PC-3 (cell line): ENCODE results near the gene SMR3B. TPM values are rescaled to one million over a fixed set of nuclear protein-coding genes. Genes with fewer than 3 reads are reported as not detected.

Experiments used
- ATAC-seq: fragments of 200-7000 bp; cut with Tn5 transposase; 2 replicates; pipeline ENCODE4 v1.9.1; 2020; ENCODE audit warnings: mild to moderate bottlenecking, moderate library complexity
- BruUV-seq: library from RNA; stranded (reverse); fragments of 400-500 nt; replicated peaks from 2 replicates; lab custom pipeline; 2021; lab: Mats Ljungman, UMichigan
- CTCF ChIA-PET: fragments of 300-600 bp; sonication (Branson Sonifier 250); formaldehyde crosslinking; loops from one replicate; lab custom pipeline; 2022; ENCODE audit warnings: antibody characterized with exemption; lab: Charles Lee
- POLR2A ChIA-PET: fragments of 300-600 bp; sonication (Branson Sonifier 250); formaldehyde crosslinking; loops from one replicate; lab custom pipeline; 2022; ENCODE audit warnings: antibody characterized with exemption; ENCODE audit not compliant: unreplicated experiment; lab: Charles Lee
- DNase-seq: peaks from one replicate; pipeline ENCODE4 v3.0.0-alpha.2; 2015
- H2AFZ ChIP-seq: fragments of 300-600 bp; sonication (generic); 2 replicates; pipeline ENCODE4 v1.6.0; 2016; ENCODE audit warnings: antibody characterized with exemption, low read length
- H3F3A ChIP-seq: fragments of 300-600 bp; sonication (generic); one replicate; pipeline ENCODE4 v1.6.0; 2017; ENCODE audit warnings: antibody characterized with exemption, low read length, control low read depth, mild to moderate bottlenecking; ENCODE audit not compliant: unreplicated experiment
- H3K27ac ChIP-seq: fragments of 300-600 bp; sonication (generic); 2 replicates; pipeline ENCODE4 v1.5.1; 2016; ENCODE audit warnings: mild to moderate bottlenecking, low read length
- H3K27me3 ChIP-seq: fragments of 300-600 bp; sonication (generic); 2 replicates; pipeline ENCODE4 v1.6.1; 2016; ENCODE audit warnings: low read length, mixed read lengths
- H3K36me3 ChIP-seq: fragments of 300-600 bp; sonication (generic); 2 replicates; pipeline ENCODE4 v1.6.1; 2016; ENCODE audit warnings: low read depth, mixed run types, low read length, mixed read lengths
- H3K4me1 ChIP-seq: fragments of 300-600 bp; sonication (generic); 2 replicates; pipeline ENCODE4 v1.5.1; 2016; ENCODE audit warnings: low read length; ENCODE audit not compliant: insufficient read depth
- H3K4me2 ChIP-seq: fragments of 300-600 bp; sonication (generic); 2 replicates; pipeline ENCODE4 v1.6.0; 2016; ENCODE audit warnings: low read length
- H3K4me3 ChIP-seq: fragments of 300-600 bp; sonication (generic); 2 replicates; pipeline ENCODE4 v1.5.1; 2016; ENCODE audit warnings: mild to moderate bottlenecking, low read length, mixed read lengths
- H3K79me2 ChIP-seq: fragments of 300-600 bp; sonication (generic); 2 replicates; pipeline ENCODE4 v1.6.1; 2017; ENCODE audit warnings: low read length, mixed read lengths
- H3K9ac ChIP-seq: fragments of 300-600 bp; sonication (generic); 2 replicates; pipeline ENCODE4 v1.6.0; 2016; ENCODE audit warnings: mild to moderate bottlenecking, low read length
- H3K9me2 ChIP-seq: fragments of 300-600 bp; sonication (generic); replicated peaks from 2 replicates; pipeline ENCODE4 v1.6.1; 2016; ENCODE audit warnings: mixed run types, low read length, mixed read lengths
- H3K9me3 ChIP-seq: fragments of 300-600 bp; sonication (generic); 2 replicates; pipeline ENCODE4 v1.6.1; 2016; ENCODE audit warnings: low read length, mixed read lengths
- H4K20me1 ChIP-seq: fragments of 300-600 bp; sonication (generic); 2 replicates; pipeline ENCODE4 v1.6.1; 2016; ENCODE audit warnings: low read length, mixed read lengths
- CTCF ChIP-seq: fragments of 300-600 bp; sonication (generic); conservative IDR thresholded peaks from 2 replicates; pipeline ENCODE4 v1.5.1; 2017; ENCODE audit warnings: antibody characterized with exemption, low read depth, mild to moderate bottlenecking, low read length
- EZH2 ChIP-seq: fragments of 300-600 bp; sonication (generic); IDR thresholded peaks from one replicate; pipeline ENCODE4 v1.6.1; 2017; ENCODE audit warnings: antibody characterized with exemption, mild to moderate bottlenecking, low read length; ENCODE audit not compliant: unreplicated experiment
- EZH2phosphoT487 ChIP-seq: fragments of 300-600 bp; sonication (generic); IDR thresholded peaks from 2 replicates; pipeline ENCODE4 v1.6.1; 2018; ENCODE audit warnings: mild to moderate bottlenecking, antibody characterized with exemption, low read length, borderline replicate concordance
- intact Hi-C: fragments of 100-400 bp; cut with micrococcal nuclease; formaldehyde crosslinking; loops from 2 replicates; pipeline ENCODE4 v1.9.0; 2023
- total RNA-seq: library from RNA; depleted of rRNA; stranded (reverse); fragments of >200 nt; gene quantifications from 2 replicates; pipeline ENCODE4 v1.2.3, GENCODE V29; 2014

SMR3B gene
- total RNA-seq, 1 experiment from 2014 or later = not detected

DNA sequence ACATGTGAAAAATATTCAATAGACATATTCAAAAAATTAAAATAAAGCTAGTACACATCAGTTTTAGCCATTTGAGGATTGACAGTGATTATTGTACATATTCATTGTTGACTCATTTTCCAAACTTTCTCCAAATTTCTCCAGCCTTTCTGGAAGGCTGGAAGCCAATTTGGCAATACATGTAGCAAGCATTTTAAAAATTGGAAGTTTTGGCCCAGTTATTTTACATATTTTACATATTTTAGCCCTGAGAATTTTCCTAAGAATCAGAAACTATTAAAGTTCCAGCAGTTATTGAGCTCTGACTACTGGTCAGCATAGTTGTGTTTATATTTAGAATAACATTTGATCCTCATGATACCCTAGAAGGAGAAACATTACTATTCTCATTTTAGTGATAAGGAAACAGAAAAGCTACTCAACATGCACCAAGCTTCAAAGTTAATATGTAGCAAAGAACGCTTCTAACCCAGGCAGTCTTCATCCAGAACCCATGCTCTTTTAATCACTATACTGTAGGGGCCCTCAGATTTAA lies 45.0 kb upstream of the SMR3B start:
- H4K20me1 ChIP-seq = no peaks in the 10 kb centered on the region
- H3K4me3 ChIP-seq = no peak overlapping the region
- H3K27me3 ChIP-seq = peaks cover 50% of the 10 kb centered on the region
- no peak overlapping the region for H2AFZ ChIP-seq
- no peak for TF ChIP-seq CTCF
- TF ChIP-seq EZH2 = no peak
- no peak for TF ChIP-seq EZH2phosphoT487
- no peak overlapping the region for H3K4me2 ChIP-seq
- POLR2A ChIA-PET = interaction anchor here (0.6 kb wide), 1 partner anchor 27 kb away, joined by 5 read pairs; no protein-coding TSS in a partner anchor
- ATAC-seq = no peak
- no peaks in the 10 kb centered on the region for H3K4me1 ChIP-seq
- no peaks in the 10 kb centered on the region for H3K9me3 ChIP-seq
- H3K36me3 ChIP-seq = no peaks in the 10 kb centered on the region
- no peak for DNase-seq
- no TSS peak for BruUV-seq
- H3K79me2 ChIP-seq = no peaks in the 10 kb centered on the region
- intact Hi-C loops = no loop called here
- H3K9ac ChIP-seq = no peak overlapping the region
- CTCF ChIA-PET = no interaction called here
- H3F3A ChIP-seq = no peaks in the 10 kb centered on the region
- H3K27ac ChIP-seq = no peak overlapping the region
- H3K9me2 ChIP-seq = no peaks in the 10 kb centered on the region

- no peak for ATAC-seq
- TF ChIP-seq EZH2phosphoT487 = no peak
- no peak for TF ChIP-seq EZH2
- TF ChIP-seq CTCF = no peak
- no peaks in the 10 kb centered on the region for H3K79me2 ChIP-seq
- no peak overlapping the region for H2AFZ ChIP-seq
- no peaks in the 10 kb centered on the region for H3F3A ChIP-seq
- no peaks in the 10 kb centered on the region for H3K9me3 ChIP-seq
- H4K20me1 ChIP-seq = no peaks in the 10 kb centered on the region
- no peak for DNase-seq
- no peaks in the 10 kb centered on the region for H3K4me1 ChIP-seq
- H3K9ac ChIP-seq = no peak overlapping the region
- no peak overlapping the region for H3K4me2 ChIP-seq
- H3K27me3 ChIP-seq = peaks cover 44% of the 10 kb centered on the region
- no peak overlapping the region for H3K4me3 ChIP-seq
- BruUV-seq = no TSS peak
- CTCF ChIA-PET = no interaction called here
- H3K36me3 ChIP-seq = no peaks in the 10 kb centered on the region
- H3K9me2 ChIP-seq = no peaks in the 10 kb centered on the region
- intact Hi-C loops = no loop called here
- H3K27ac ChIP-seq = no peak overlapping the region
- POLR2A ChIA-PET = no interaction called here
Measured at GRCh38 chr4:70356185-70356584, 26.7 kb upstream of the SMR3B start.

GRCh38 chr4:70359115-70359661 lies 23.7 kb upstream of the SMR3B start:
- no peak for ATAC-seq
- H3K79me2 ChIP-seq = no peaks in the 10 kb centered on the region
- H3K4me3 ChIP-seq = no peak overlapping the region
- no peaks in the 10 kb centered on the region for H3K36me3 ChIP-seq
- no peak overlapping the region for H2AFZ ChIP-seq
- H3K27me3 ChIP-seq = peaks cover 45% of the 10 kb centered on the region
- no peak for TF ChIP-seq EZH2
- no peak for TF ChIP-seq CTCF
- no peak for TF ChIP-seq EZH2phosphoT487
- H3K9ac ChIP-seq = no peak overlapping the region
- H3K4me1 ChIP-seq = no peaks in the 10 kb centered on the region
- CTCF ChIA-PET = no interaction called here
- intact Hi-C loops = no loop called here
- DNase-seq = no peak
- no peaks in the 10 kb centered on the region for H3K9me2 ChIP-seq
- POLR2A ChIA-PET = no interaction called here
- no peak overlapping the region for H3K27ac ChIP-seq
- H3K9me3 ChIP-seq = no peaks in the 10 kb centered on the region
- no peak overlapping the region for H3K4me2 ChIP-seq
- no peaks in the 10 kb centered on the region for H3F3A ChIP-seq
- no TSS peak for BruUV-seq
- H4K20me1 ChIP-seq = no peaks in the 10 kb centered on the region
